Activated CD8-positive, alpha-beta memory T cell treated with anti-CD3 and anti-CD28 coated beads for 1 hour (primary cell): ENCODE results near the gene COL4A2.

ENCODE experiments used
- DNase-seq, 2 donors: peaks; one replicate each; pipeline ENCODE4 v3.0.0-alpha.2; 2020; ENCODE audit warnings: low read depth in 1 of 2; ENCODE audit errors: extremely low read depth in 1 of 2

COL4A2 gene

DNA sequence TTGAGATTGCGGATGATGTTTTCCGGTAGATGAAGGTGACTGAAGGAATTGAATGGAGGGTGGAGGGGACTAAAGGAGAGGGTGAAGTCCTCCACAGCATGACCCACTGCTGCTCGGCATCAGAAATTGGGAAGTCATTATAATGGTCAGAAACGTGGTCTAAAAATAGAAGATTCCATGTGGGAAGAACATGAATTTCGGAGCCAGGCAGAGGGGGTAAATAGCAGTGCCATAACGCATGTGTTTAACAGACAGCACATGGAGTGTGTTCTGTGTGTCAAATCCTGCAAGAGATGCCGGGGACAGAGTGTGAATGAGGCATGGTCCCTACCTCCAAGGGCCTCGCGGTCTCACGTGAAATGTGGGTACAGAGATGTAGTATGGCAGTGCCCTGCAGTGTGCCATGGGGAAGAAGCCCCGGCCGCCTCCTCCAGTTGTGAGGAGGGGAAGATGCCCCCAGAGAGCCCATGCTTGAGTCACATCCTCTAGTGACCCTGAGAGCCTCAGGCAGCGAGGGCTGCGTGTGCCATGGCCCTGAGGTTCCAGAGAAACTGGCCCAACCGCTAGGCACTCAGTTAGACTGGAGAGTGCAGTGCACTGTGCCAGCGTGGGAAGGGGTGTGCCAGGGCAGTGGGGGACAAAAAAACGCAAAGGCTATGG, 106.1 kb downstream of the COL4A2 start:
- no peak for DNase-seq

DNA sequence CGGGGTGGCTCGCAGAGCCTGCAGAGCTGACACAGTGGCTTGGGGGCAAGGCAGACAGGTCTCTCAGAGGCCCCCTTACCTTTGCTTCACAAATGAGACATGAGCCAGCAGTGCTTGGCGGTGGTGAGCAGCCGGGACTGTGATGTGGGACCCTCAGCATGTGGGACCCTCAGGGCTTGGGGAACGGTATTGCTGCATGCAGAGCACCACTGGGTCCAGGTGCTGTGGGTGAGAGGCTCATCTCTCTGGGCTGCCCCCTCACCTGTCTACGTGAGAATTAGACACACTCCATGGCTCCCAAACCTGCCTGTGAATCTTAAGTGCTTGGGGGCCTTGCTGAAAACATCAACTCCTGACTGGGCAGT, 106.6 kb downstream of the COL4A2 start:
- DNase-seq: no peak

DNA sequence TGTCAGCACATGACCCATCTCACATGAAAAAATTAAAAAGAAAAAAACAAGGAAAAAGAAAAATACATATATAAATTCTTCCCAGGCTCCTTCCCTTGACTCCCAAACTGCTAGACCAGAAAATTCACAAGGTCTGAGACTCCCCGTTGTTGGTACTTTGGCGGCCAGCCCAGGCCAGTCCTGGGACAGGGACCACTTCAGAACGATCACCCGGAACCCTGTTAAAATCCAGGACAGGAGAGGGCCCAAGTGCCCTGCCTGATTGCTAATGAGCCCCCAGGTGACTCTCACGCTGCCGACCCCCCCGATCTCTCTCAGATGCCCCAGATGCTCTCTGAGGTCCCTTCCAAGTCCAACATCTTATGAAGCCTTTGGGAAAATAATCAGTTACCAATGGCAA, 107.2 kb downstream of the COL4A2 start:
- no peak for DNase-seq

DNA sequence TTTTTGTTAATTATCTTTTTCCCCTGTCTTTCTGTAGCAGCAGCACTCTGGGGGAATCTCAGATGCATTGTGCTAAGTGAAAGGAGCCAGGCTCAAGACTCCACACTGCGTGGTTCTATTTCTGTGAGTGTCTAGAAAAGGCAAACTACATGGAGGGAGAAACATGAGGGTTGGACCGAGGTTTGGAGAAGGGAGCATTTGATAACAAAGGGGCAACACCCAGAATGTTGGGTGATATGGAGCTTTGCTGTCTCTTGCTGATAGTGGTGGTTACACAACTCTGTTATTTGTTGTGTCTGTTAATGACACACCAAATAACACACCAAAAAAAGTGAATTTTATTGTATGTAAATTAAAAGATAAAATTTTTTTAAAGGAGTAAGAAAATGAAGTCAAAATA, 107.8 kb downstream of the COL4A2 start:
- DNase-seq: no peak

DNA sequence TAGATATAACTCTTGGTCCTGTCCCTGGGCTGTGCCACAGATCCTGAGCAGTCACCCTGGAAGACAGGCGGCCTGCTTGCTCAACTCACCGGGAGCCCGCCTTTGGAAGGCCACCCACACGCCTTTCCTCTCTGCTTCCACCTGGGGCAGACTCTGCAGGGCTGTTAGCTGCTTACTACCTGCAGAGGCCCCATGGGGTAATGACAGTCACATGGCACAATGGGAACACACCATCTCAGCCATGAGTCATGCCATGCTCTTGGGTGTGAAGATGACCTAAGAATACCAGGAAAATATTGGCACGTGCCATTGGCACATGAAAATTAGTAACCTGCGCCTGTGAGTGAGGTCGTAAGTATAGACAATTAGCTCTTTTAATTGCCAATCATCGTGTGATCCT, 108.6 kb downstream of the COL4A2 start:
- no peak for DNase-seq

DNA sequence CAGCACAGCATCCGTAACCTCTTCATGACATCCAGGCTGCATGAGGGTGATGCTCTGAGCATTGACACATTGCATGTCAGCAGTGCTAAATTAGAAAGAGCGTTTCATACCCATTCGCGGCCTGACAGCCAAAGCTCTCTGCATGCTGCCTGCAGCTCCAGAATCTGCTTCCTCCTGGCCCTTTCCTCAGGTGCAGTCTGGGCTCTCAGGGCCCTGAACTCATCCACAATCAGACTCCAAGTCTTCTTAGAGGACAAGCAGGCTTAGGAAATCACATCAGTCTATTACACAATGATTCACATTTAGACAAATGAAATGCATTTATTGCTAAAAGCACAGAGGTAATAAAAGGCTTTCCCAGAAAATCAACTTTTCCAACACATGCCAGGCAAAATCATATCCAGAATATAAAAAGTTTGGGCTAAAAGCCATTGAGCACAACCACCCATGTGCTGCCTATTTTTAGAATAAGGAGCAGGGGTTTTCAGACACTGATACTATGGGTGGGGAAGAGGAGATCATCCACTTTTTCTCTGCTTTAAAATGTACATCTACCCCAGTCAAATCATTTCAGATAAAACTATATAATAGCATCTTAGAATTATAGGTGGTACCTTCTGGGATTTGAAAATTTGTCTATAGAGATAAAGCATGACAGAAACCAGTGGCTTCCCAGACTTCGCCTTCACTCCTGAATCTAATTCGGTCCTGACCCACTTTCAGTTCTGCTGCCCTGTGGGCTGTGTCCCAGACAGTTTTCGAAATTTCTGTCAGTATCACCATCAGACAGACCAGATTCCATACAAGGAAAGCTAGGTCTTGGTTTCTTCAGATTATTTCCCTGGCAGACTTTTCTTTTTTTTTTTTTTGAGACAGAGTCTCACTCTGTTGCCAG, 109.3 kb downstream of the COL4A2 start:
- no peak for DNase-seq

DNA sequence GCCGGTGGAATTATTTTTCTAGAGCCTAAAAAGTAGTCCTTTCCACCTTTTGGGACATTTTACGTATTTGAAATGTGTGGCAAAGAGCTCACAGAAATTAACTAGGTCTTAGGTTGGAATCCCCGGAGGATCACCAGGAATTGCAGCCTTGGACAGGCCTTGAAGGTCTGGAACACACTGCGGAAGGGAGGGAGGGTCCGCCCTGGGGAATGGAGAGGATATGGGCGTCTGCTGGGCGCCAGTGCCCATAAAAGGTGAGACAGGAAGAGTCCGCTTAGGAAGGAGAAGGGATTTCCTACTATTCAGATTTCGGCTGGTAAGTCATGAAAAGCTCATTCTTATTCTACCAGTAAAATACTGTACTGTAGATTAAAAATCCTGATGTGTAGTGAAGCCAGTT, 111.9 kb downstream of the COL4A2 start:
- DNase-seq: no peak

DNA sequence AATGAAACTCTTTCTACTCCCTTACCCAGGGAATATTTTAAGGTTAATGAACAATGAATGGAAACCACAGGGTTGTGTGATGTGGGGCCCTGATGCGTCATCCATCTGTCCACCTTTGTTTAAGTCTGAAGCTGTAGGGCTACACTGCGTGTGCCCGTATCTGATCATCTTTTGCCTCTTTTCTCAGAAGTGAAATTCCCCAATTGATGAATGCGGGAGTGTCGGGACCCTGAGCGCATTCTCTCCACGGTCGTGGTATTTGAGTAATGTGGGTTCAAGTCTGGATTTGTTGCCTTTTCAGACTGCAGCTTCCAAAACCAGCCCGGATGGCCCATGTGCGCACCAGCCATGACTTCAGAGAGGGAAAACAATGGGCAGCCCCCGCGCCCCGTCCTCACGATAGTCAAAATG, 112.3 kb downstream of the COL4A2 start:
- no peak for DNase-seq

DNA sequence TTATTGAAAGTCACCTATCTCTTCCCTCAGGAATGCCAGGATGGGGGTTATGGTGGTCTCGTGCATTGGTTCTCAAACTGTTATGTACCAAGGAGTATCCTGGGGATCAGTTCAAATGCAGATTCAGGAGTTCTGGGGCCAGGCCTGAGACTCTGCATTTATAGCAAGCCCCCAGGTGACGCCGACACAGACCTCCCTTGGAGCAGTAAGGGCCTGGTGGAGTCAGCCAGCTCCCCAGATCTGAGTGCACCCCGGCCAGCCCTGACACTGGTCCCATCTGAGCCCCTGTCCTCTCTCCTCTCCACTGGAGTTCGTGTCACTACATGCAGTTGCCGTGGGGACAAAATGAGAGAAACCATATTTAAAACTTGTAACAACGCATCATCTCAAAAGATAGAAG, 112.9 kb downstream of the COL4A2 start:
- no peak for DNase-seq

DNA sequence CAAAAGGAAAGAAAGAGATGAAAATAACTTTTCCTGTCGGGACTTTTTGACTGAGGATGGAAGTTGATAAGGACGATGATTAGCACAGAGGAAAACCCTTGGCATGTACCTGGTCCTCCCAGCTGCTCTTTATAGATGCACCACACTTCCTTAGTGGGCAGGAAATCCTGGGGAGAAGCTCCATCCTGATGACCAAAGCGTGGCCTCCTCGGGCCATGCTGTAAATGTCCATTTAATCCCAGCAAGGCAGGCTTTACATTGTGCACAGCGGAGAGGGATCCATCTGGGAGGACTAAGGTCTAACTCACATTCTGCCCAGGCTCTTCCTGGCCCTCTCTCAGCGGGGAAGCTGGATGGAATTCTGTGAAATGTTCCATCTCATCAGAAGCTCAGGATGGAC, 113.5 kb downstream of the COL4A2 start:
- DNase-seq: no peak

DNA sequence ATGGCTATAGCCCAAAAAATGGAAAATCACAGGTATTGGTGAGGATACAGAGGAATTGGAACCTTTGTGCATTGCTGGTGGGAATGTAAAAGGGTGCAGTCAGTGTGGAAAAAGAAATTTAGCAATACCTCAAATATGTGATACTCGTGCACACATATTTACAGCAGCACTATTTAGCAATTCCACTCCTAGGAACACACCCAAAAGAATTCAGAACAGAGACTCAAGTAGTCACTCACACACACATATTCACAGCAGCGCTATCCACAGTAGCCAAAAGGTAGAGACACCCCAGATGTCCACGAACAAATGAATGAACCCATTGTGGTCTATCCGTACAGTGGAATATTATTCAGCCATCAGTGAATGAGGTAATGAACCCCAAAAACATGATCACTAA, 114.0 kb downstream of the COL4A2 start:
- no peak for DNase-seq

DNA sequence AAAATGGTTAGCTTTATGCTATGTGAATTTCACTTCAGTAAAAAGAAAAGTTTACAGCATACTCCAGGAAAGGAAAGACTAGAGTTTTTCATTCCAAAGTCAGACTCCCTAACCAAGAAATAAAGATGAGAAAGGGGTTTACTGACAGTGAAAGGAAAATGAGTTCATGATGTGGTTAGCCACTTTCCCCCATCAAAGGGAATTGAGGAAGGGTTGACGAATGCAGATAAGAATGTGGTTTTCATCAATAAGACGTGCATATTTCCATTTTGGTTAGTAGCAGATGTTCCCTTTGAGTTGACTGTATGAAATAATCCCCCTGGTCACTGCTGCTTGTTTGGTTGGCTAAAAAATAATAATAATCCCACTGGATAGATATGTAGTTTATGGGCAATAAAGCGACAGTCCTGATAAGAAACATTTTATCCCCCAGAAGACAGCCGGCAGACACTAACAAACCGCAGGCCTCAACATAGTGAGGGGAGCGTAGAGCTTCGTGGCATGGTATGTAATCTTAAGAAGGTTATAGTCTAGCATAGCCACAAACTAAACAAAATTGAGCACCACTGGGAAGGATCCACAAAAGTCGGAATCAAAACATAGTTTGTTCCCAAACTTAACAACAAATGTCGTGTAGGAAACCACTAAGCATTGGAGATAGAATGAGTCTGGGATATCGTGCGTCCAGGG, 114.8 kb downstream of the COL4A2 start:
- DNase-seq: no peak

DNA sequence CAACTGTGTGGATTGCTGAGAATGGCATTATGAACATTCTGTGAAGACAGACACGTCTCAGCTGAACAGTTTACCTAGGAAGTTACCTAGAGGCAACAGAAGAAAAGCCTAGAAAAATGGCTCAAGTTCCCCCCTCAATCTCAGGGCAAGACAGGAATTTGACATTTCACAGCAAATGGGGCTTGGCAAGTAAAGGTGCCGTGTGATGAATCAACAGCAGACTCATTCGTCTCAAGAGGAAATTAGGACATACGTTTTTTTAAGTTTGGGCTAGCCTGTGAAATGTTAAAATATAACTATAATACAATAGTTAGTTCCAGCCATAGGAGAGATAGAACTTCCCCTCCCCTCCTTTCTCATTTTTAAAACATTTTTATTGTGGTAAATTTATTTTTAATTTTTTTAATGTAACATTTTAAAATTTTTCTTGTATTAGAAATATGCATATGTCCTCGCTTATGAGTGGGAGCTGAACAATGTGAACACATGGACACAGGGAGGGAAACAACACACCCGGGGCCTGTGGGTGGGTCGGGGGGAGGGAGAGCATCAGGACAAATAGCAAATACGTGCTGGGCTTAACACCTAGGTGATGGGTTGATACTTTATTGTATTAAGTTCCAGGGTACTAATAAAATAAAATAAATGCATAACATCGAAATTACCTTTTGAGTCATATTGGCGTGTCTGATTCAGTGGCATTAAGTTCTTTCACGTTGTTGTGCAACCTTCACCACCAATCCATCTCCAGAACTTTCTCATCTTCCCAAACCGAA, 116.0 kb downstream of the COL4A2 start:
- DNase-seq: no peak

DNA sequence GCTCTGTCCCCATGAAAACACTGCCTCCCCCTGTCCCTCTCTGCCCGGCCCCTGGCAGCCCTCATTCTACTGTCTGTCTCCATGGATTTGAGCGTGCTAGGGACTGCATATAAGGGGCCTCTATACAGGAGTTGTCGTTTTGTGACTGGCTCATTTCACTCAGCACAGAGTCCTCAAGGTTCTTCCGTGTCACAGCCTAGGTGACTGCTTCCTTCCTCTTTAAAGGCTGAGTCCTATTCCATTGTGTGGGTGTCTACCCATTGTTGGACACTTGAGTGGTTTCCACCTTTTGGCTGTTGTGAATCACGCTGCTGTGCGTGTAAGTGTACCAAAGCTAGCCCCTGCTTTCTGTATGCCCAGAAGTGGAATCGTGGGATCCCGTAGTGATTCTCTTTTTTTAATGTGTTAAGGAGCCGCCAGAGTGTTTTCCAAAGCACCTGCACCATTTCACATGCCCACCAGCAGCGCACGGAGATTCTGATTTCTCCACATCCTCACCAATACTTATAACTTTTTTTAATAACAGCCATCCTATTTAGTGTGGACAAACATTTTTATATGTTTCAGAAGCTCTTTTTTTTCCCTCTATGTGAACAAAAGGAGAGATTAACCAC, 116.7 kb downstream of the COL4A2 start:
- DNase-seq: no peak

DNA sequence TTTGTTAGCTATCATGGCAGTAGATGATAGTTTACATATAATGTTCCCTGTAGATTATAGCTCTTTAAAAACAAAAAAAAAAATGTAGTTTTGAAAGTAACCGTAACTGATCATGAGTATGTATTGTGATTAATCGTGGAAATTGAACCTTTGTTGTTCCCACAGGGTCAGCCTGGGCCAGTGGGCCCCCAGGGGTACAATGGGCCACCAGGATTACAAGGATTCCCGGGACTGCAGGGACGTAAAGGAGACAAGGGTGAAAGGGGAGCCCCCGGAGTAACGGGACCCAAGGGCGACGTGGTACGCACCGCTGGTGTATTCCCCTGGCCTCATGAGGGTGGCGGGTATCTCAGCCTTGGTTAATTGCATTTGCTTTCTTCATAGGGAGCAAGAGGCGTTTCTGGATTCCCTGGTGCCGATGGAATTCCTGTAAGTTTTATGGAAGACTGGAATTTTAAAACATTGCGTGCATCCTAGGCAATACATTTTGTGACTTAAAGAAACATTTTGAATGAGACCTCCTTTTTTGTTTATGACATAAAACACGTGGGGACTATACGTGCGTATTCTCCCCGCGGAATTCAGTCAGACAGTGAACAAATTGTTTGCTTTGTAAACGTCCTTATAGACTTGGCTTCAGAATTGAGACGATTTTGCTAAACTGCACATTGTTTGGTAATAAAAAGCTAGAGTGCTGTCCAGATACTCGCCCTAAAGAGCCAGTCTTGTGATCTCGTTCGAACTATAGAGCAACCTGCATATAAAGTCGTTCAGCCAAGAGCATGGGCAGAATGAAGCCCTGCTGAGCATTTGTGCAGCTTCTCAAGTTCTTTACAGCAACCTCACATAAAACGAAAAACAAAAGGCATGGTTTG, 117.7 kb downstream of the COL4A2 start:
- DNase-seq: no peak

DNA sequence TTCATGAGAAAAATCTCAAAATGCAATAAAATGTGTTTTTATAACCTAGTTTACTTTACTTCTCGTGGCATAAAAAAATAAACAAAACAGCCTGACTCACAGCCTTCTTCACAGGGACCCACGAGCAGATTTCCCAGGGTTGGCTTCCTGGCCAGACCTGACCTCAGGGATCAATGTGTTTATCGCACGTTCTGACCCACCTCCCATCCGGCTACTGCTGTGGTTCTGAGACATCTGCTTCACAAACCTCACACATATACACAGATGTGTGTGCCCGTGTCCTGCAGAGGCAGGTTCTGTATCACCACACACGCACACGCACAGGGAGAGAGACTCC, 118.3 kb downstream of the COL4A2 start:
- DNase-seq: no peak

DNA sequence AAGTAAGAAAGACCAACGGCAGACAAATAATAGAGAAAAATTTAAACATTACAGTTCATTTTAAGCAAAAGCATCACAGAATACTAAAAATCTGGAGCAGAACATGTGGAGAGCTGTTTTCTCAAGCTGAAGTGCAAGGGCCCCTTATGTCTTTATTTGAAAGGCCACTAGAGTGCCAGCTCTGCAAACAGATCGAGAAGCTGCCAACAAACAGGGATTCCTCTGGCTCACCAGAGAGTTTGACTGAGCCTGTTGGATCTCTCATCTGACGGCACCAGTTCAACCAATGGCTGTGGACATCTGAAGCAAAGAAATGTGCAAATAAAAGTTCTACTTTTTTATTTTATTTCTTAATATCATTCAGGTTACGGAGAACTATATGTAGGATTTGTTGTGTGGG, 119.7 kb downstream of the COL4A2 start:
- DNase-seq: no peak

DNA sequence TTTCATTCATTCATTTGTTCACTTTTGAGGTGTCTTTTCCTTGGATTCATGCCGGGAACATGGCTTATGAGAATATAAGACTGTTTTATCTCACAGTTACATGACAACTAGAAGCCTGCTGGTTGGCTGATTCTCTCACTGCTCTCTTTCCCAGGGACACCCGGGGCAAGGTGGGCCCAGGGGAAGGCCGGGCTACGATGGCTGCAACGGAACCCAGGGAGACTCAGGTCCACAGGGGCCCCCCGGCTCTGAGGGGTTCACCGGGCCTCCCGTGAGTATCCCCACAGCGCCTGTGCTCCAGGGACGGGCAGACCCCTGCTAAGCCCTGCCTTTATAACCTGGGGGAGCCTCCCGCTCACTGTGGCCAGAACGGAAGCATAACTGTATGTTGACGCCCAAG, 121.2 kb downstream of the COL4A2 start:
- no peak for DNase-seq

DNA sequence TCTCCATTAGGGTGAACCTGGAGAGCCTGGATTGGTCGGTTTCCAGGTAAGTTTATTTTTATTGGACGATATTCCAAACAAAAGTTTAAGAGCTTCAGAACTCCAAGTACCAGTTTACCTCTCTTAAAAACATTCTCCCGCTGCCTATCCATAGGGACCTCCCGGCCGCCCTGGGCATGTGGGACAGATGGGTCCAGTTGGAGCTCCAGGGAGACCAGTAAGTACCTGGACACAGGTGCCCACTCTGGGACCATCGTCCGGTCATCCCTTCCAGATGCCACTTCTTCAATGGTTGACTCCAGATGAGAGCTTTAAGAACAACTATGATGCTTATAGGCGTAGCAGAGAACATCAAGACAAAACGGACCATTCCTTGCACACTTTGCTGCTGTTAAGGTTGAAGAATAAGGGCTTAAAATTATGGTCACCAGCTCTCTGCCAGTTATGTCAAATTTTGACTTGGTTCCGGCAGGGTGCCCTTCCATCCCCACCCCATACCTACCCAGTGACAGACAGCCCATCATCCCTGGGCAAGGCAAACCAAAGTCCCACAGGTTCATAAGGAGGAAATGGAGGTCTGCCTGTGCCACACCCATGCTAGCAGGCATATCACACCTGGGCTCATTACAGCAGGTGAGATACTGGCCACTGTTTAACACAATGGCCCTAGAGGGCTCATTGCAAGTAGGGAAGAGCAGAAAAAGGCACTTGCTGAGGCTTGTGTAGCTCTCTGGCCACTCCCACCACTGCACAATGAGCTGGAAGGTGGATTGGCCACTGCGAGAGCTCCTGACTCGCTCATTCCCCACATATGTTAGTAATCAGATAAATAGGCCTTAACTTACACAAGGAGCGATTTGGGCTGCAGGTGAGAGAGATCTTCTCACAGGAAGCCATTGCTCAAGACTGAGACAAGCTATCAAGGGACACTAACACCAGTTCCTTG, 123.6 kb downstream of the COL4A2 start:
- no peak for DNase-seq
